ENCODE data around the gene TTN.

The TTN gene

GRCh38 chr2:178811045-178811444 lies 3.8 kb upstream of the TTN start:
- DNase-seq, result no peak

- no peak for DNase-seq
Measured at GRCh38 chr2:178810422-178810821, 3.2 kb upstream of the TTN start.

DNA sequence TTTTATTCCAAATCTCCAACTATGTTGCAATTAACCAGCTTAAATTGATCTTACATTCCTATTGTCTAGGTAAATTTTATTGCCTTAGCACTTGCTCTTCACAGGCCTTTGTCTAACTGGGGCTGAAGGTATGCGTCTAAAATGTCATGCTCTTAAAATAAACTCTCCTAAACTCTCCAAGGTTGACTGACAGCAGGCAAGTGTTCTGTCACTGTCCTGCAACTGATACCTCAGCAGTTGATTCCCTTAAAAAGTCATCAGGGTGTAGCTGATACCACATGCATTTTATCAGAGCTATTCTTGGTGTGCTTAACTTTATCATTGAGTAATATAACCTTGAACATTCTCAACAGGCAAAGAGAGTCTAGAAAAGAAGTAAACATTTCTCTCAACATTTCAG lies 680 bp downstream of the TTN start:
- DNase-seq, result no peak

- DNase-seq, result no peak
Measured at GRCh38 chr2:178805457-178805856, 1.8 kb downstream of the TTN start.

DNA sequence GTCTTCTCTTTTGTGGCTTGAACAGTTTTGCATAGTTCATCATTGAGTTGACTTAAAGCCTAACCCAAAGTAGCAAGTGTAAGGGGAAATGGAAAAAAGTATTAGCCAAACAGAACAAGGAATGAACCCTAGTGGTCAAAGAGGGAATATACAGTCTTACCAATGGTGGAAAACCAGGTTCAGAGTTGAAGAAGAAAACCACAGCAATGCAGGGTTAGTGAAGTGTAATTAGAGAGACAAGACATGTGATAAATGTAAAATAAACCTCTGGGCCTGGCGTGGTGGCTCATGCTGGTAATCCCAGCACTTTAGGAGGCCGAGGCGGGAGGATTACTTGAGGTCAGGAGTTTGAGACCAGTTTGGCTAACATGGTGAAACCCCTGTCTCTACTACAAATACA lies 2.4 kb downstream of the TTN start:
- no peak for DNase-seq

- no peak for DNase-seq
Measured at GRCh38 chr2:178800510-178800909, 6.7 kb downstream of the TTN start.

- DNase-seq, result no peak
Measured at GRCh38 chr2:178799305-178799704, 7.9 kb downstream of the TTN start.

- DNase-seq, result no peak
Measured at GRCh38 chr2:178796079-178796677, 11.0 kb downstream of the TTN start.

DNA sequence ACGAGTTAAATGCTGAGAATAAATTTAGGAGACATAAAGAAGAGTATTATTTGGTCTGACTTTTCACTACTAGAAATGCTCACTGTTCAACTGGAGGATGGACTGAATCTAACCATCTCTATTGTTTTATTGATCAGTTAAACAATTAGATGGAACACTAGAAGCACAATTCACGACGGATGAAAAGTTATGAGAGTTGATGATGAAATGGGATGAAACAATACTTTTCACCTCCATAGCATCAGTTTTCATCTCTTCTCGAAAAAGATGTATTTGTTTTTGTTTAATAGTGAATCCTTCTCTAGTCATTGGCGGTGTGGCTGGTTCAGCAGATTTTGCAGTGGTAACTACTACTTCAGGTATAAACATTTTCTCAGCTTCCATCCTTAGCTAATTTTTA lies 19.3 kb downstream of the TTN start:
- no peak for DNase-seq

DNA sequence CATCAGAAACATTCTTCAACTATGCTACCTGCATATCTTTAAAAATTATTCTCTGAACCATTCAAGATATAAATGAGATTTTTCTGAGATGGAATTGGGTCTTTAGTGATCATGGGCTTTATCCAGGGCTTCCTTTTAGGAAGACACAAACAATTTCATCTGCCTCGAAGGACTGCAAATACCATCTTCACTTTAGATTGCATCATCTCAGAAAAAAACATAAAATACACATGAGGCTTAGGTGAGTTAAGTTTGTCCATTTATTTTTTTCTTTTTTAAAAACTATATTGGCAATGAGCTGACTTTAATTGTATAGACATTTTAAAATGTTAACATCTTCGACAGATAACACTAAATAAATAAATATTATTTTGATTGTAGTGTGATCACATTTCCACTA lies 20.1 kb downstream of the TTN start:
- DNase-seq, result no peak

DNA sequence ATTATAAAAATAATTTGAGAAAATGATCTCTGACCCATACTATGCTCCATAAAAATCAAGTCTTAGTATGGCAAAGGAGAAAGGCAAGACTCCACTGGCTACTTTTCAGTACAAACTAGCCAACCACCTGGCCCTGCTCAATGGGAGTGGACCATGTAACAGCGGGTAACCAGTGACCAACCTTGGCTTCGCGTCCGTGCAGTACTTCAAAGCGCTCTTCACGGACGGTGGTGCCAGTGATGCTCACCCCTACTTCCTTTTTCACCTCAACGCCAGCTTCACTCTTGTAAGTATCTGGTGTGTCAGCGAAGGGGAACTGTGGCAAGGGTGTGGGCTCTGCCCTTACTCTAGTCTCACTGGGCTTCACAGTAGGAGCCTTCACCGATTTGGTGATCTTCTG lies 23.3 kb downstream of the TTN start:
- DNase-seq, result no peak

DNA sequence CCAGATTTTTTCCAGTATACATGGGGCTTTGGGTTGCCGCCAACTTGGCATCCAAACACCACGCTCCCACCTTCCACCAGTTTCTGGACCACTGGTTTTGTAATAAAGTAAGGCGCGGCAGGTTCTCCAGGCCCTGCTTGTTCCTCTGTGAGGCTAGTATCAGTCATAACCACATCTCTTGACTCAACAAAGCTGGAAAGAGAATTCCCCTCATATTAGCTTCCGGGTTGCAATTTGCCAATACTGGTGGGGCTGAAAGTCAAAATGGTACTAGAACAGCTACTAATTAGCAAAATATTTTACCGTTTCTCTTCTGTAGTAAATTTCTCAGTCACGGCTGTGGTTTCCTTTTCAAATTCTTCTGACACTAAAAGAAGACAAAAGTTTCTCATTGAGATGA lies 25.0 kb downstream of the TTN start:
- no peak for DNase-seq

- DNase-seq, result no peak
Measured at GRCh38 chr2:178777577-178777976, 29.6 kb downstream of the TTN start.

GRCh38 chr2:178776751-178777150 lies 30.5 kb downstream of the TTN start:
- DNase-seq, result no peak

DNA sequence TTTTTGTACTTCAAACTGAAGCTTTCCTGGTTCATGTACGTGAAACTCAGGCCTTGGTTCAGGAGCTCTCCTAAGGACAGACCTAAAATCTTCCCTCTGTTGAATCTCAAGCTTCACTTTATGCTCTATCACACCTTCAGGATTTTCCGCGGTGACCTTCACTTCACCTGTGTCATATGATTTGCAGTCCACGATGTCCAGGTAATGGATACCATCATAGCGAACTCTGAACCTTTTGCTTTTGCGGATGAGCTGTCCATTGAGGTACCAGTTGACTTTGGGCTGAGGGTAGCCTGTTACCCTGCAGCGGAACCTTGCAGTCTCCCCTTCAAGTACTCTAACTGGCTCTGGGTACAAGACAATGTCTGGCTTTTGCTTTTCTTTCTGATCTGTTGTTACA lies 31.2 kb downstream of the TTN start:
- no peak for DNase-seq

DNA sequence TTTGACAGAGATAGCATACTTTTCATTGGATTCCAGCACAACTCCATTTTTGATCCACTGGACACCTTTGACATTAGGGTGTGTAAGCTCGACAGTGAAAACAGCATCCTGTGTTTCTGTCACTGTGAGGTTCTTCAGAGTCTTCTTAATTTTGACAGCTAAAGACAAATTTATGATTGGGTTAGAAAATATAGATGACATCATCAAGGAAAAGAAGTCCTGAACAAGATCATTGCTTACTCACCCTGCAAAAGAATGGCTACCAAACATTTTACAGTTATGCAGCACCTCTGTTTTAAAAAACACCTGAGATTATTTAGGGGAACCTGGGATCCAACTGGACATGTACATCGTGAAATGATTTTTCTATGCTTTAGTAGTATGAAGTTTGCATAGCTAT lies 36.7 kb downstream of the TTN start:
- no peak for DNase-seq

GRCh38 chr2:178767094-178768060 lies 39.8 kb downstream of the TTN start:
- DNase-seq, result no peak

DNA sequence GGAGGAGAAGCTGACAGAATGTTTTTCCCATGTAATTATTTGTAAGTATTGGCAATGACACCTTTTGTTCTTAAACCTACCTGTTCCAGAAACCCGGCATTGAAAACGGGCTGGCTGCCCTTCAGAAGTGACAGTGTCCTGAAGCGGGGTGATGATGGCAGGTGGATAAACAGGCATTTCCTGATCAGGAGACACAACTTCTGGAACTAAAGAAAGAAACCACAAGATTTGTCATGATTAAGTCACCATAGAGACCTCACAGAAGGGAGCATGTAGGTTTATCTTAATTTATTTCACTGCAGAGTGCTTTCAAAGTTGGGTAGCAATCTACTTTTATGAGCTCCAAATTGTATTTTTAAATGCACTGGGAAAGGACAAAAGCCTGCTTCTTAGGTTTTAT lies 43.1 kb downstream of the TTN start:
- DNase-seq, result no peak

- DNase-seq, result no peak
Measured at GRCh38 chr2:178761759-178762371, 45.4 kb downstream of the TTN start.

DNA sequence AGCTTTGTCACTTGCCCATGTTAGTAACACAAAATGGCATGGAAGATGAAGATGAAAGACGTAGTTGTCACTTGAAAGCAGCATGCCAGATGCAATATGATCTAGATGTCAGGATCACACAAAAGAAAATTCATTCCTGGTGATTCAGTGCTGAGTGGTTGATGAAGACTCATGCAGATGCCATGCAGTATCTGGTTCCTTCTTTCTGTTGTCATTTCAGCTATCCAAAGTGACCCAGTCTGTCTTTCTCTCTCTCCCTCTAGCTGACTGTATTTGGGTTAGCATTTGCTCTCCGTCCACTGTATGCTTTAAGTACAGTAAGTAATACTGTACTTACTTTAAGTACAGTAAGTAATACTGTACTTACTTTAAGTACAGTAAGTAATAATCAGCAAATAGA lies 50.4 kb downstream of the TTN start:
- no peak for DNase-seq

- DNase-seq, result no peak
Measured at GRCh38 chr2:178756343-178756742, 50.9 kb downstream of the TTN start.

- DNase-seq, result no peak
Measured at GRCh38 chr2:178747767-178748166, 59.5 kb downstream of the TTN start.

DNA sequence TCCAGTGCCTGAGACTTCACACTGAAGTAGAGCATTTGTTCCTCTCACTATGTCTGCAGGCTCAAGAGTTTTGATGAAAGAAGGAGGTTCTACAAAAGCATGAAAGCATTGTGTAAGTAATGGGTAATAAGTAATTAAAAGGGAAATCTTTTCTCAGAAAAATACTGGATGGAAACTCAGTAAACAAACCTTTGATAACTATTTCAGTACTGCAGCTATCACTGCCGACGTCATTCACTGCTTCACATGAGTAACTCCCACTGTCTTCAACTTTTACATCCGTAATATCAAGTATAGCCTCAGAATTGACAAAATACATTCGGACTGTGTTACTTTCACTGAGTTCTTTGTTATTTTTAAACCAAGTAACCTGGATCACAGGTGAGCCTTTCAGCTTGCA lies 72.7 kb downstream of the TTN start:
- no peak for DNase-seq

- no peak for DNase-seq
Measured at GRCh38 chr2:178733975-178734374, 73.2 kb downstream of the TTN start.
